Measurements from ENCODE around the gene ADIPOQ.

ADIPOQ gene

GRCh38 chr3:186879781-186880180 is 37.3 kb downstream of the ADIPOQ start:
- ATAC-seq: no peak
- no peak for TF ChIP-seq TSHZ2 (CRISPR knock-in tag; IDR thresholded peaks at IDR 0.05)
- TF ChIP-seq SNAI2 (CRISPR knock-in tag; IDR thresholded peaks at IDR 0.05): no peak
- TF ChIP-seq BACH2 (CRISPR knock-in tag; IDR thresholded peaks at IDR 0.05; ENCODE audit: borderline replicate concordance): no peak
- TF ChIP-seq PPARA (CRISPR knock-in tag; IDR thresholded peaks at IDR 0.05; ENCODE audit: borderline replicate concordance): no peak
- TF ChIP-seq TCF4 (CRISPR knock-in tag; IDR thresholded peaks at IDR 0.05; ENCODE audit: borderline replicate concordance): no peak
- no peak for TF ChIP-seq ZFP3 (CRISPR knock-in tag; IDR thresholded peaks at IDR 0.05)
- TF ChIP-seq CREB5 (CRISPR knock-in tag; IDR thresholded peaks at IDR 0.05; ENCODE audit: low read depth): no peak
- no peak for TF ChIP-seq POU6F1 (CRISPR knock-in tag; IDR thresholded peaks at IDR 0.05; ENCODE audit: borderline replicate concordance, low read depth)
- no peak for TF ChIP-seq ZNF70 (CRISPR knock-in tag; IDR thresholded peaks at IDR 0.05)
- no peak for TF ChIP-seq TOX (CRISPR knock-in tag; IDR thresholded peaks at IDR 0.05; ENCODE audit: borderline replicate concordance)
- TF ChIP-seq ARNTL (CRISPR knock-in tag; IDR thresholded peaks at IDR 0.05; ENCODE audit: borderline replicate concordance, low read depth): no peak
- TF ChIP-seq ZC3H10 (CRISPR knock-in tag; IDR thresholded peaks at IDR 0.05): no peak
- no peak for TF ChIP-seq GLIS3 (CRISPR knock-in tag; IDR thresholded peaks at IDR 0.05)
- TF ChIP-seq ESRRG (CRISPR knock-in tag; IDR thresholded peaks at IDR 0.05): no peak
- no peak for TF ChIP-seq ZFP30 (CRISPR knock-in tag; IDR thresholded peaks at IDR 0.05)
- no peak for TF ChIP-seq ZNF8 (CRISPR knock-in tag; IDR thresholded peaks at IDR 0.05)
- TF ChIP-seq ISL1 (CRISPR knock-in tag; IDR thresholded peaks at IDR 0.05): no peak
- TF ChIP-seq ZNF565 (CRISPR knock-in tag; conservative IDR thresholded peaks at IDR 0.05; ENCODE audit: low read depth): no peak

- ATAC-seq: no peak
- TF ChIP-seq ZFP3 (CRISPR knock-in tag; IDR thresholded peaks at IDR 0.05) (no peak), ZNF565 (CRISPR knock-in tag; conservative IDR thresholded peaks at IDR 0.05; ENCODE audit: low read depth) (no peak), CREB5 (CRISPR knock-in tag; IDR thresholded peaks at IDR 0.05; ENCODE audit: low read depth) (no peak), TCF4 (CRISPR knock-in tag; IDR thresholded peaks at IDR 0.05; ENCODE audit: borderline replicate concordance) (no peak), ARNTL (CRISPR knock-in tag; IDR thresholded peaks at IDR 0.05; ENCODE audit: borderline replicate concordance, low read depth) (no peak), GLIS3 (CRISPR knock-in tag; IDR thresholded peaks at IDR 0.05) (no peak), OSR1 (CRISPR knock-in tag; IDR thresholded peaks at IDR 0.05) (no peak), RARB (CRISPR knock-in tag; IDR thresholded peaks at IDR 0.05) (no peak), TSHZ2 (CRISPR knock-in tag; IDR thresholded peaks at IDR 0.05) (no peak), ISL1 (CRISPR knock-in tag; IDR thresholded peaks at IDR 0.05) (no peak), TOX (CRISPR knock-in tag; IDR thresholded peaks at IDR 0.05; ENCODE audit: borderline replicate concordance) (no peak), BACH2 (CRISPR knock-in tag; IDR thresholded peaks at IDR 0.05; ENCODE audit: borderline replicate concordance) (no peak), ZC3H10 (CRISPR knock-in tag; IDR thresholded peaks at IDR 0.05) (no peak), PPARA (CRISPR knock-in tag; IDR thresholded peaks at IDR 0.05; ENCODE audit: borderline replicate concordance) (no peak), SNAI2 (CRISPR knock-in tag; IDR thresholded peaks at IDR 0.05) (no peak), ESRRG (CRISPR knock-in tag; IDR thresholded peaks at IDR 0.05) (no peak), ZFP30 (CRISPR knock-in tag; IDR thresholded peaks at IDR 0.05) (no peak), ZNF8 (CRISPR knock-in tag; IDR thresholded peaks at IDR 0.05) (no peak)
Measured at GRCh38 chr3:186880406-186880805, 37.9 kb downstream of the ADIPOQ start.
